Measurements from ENCODE around the gene ACACB. TPM values are rescaled to one million over a fixed set of nuclear protein-coding genes. Genes with fewer than 3 reads are reported as not detected.

ACACB gene
- total RNA-seq, 1 experiment from 2014 or later: 1.0 TPM

DNA sequence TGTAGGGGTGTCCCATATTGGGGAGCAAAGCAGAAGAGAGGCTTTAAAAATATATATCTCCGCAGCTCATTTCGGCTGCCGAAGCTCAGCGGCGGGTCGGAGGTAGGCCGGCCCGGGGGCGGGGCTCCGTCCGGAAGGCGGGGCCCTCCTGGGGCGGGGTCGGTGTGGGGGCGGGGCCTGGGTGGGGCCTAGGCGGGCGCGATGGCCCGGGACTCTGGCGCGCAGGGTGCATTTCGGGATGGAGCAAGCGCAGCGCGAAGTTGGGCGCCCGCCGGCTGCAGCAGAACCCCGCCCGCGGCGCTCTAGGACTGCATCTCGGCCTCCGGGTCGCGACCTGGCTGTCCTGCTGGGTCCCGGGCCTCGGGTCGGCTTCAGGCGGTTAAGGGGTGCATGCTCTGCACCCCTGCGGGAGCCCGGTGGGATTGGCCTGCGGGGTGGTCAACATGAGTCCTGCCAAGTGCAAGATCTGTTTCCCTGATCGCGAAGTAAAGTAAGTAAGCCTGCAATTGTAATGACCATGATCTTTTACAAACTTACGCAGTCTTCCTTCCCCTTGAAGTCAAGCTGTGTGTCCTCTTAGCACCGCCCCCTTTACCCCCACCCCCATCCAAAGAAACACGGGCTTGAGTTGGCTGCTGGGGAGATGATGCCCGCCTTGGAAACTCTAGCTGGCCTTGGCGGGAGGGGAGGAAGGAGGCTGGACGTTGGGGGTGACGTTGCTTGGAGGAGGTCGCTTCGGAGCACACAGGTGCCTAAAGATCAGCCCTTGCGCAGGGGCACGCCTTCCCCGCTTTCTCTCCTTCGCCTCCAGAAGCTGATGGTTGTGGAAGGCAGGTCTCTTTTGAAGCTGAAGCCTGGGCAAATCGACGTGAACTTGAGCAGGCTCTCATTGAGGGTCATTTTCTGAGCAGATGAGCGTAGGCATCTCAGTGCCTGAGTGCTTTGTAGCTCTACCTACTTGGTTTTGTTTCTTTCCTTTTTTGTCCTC, 38.4 kb downstream of the ACACB start:
- intact Hi-C loops (cut with micrococcal nuclease): no loop called here
- Mint-ChIP-seq H3K27ac (ENCODE audit: low read depth, unreplicated experiment) (no peak overlapping the region), H3K27me3 (ENCODE audit: insufficient read depth, unreplicated experiment) (no peaks in the 10 kb centered on the region), H3K36me3 (ENCODE audit: insufficient read depth, unreplicated experiment) (no peaks in the 10 kb centered on the region), H3K9me3 (ENCODE audit: unreplicated experiment) (no peaks in the 10 kb centered on the region), H3K4me3 (ENCODE audit: unreplicated experiment) (peak overlapping the region; percentile 74), H3K4me1 (ENCODE audit: insufficient read depth, unreplicated experiment) (no peaks in the 10 kb centered on the region)
- no TSS peak for BruUV-seq (replicated peaks)
- ChIA-PET POLR2A (interaction anchor here (0.6 to 1.1 kb wide), 3 partner anchors 35 to 43 kb away, joined by 3 to 5 read pairs (median 3); no protein-coding TSS in a partner anchor), CTCF (interaction anchor here (0.6 to 0.8 kb wide), 3 partner anchors 42 to 50 kb away, joined by 3 to 7 read pairs (median 4); no protein-coding TSS in a partner anchor)
- TF ChIP-seq, protein P1, sequence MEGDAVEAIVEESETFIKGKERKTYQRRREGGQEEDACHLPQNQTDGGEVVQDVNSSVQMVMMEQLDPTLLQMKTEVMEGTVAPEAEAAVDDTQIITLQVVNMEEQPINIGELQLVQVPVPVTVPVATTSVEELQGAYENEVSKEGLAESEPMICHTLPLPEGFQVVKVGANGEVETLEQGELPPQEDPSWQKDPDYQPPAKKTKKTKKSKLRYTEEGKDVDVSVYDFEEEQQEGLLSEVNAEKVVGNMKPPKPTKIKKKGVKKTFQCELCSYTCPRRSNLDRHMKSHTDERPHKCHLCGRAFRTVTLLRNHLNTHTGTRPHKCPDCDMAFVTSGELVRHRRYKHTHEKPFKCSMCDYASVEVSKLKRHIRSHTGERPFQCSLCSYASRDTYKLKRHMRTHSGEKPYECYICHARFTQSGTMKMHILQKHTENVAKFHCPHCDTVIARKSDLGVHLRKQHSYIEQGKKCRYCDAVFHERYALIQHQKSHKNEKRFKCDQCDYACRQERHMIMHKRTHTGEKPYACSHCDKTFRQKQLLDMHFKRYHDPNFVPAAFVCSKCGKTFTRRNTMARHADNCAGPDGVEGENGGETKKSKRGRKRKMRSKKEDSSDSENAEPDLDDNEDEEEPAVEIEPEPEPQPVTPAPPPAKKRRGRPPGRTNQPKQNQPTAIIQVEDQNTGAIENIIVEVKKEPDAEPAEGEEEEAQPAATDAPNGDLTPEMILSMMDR (IDR thresholded peaks at IDR 0.05; ENCODE audit: unreplicated experiment): no peak
- DNase-seq (ENCODE audit: unreplicated experiment): peak; percentile 79

DNA sequence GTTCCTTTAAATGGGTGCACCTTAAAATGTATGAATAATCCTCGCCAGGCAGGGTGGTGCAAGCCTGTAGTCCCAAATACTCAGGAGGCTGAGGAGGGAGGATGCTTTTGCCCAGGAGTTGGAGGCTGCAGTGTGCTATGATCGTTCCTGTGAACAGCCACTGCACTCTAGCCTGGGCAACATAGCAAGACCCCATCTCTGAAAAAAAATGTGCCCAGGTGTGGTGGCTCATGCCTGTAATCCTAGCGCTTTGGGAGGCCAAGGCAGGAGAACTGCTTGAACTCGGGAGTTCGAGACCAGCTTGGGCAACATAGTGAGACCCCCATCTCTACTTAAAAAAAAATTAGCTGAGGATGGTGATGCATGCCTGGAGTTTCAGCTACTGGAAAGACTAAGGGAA, 39.6 kb downstream of the ACACB start:
- BruUV-seq (replicated peaks): no TSS peak
- H3K27ac Mint-ChIP-seq (ENCODE audit: low read depth, unreplicated experiment): no peak overlapping the region
- H3K36me3 Mint-ChIP-seq (ENCODE audit: insufficient read depth, unreplicated experiment): no peaks in the 10 kb centered on the region
- no peaks in the 10 kb centered on the region for H3K27me3 Mint-ChIP-seq (ENCODE audit: insufficient read depth, unreplicated experiment)
- ChIA-PET CTCF (interaction anchor here (0.6 to 0.8 kb wide), 3 partner anchors 11 to 364 kb away, joined by 3 to 7 read pairs (median 3); no protein-coding TSS in a partner anchor), POLR2A (no interaction called here)
- H3K9me3 Mint-ChIP-seq (ENCODE audit: unreplicated experiment): no peaks in the 10 kb centered on the region
- no peak overlapping the region for H3K4me3 Mint-ChIP-seq (ENCODE audit: unreplicated experiment)
- intact Hi-C loops (cut with micrococcal nuclease): no loop called here
- H3K4me1 Mint-ChIP-seq (ENCODE audit: insufficient read depth, unreplicated experiment): no peaks in the 10 kb centered on the region
- TF ChIP-seq, protein P1 (IDR thresholded peaks at IDR 0.05; ENCODE audit: unreplicated experiment): no peak
- no peak for DNase-seq (ENCODE audit: unreplicated experiment)

DNA sequence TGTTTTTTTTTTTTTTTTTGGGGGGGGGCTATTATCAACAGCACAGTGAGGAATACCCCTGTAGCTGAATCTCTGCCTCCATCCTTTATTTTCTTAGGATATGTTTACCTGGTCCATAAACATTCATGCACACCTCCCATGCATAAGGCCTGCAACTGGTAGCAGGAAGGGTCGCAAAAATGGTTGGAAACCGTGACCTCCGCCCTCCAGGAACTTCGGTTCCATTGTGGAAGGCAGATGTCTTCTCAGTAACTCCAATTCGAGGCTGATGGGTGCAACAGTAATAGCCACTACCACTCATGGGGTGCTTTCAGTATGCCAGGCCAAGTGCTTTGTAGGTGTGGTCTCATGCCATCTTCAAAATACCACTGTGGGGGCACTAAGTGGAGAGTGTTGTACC, 40.2 kb downstream of the ACACB start:
- DNase-seq (ENCODE audit: unreplicated experiment): no peak
- Mint-ChIP-seq H3K4me3 (ENCODE audit: unreplicated experiment) (no peak overlapping the region), H3K9me3 (ENCODE audit: unreplicated experiment) (no peaks in the 10 kb centered on the region), H3K36me3 (ENCODE audit: insufficient read depth, unreplicated experiment) (no peaks in the 10 kb centered on the region), H3K27me3 (ENCODE audit: insufficient read depth, unreplicated experiment) (no peaks in the 10 kb centered on the region), H3K27ac (ENCODE audit: low read depth, unreplicated experiment) (no peak overlapping the region), H3K4me1 (ENCODE audit: insufficient read depth, unreplicated experiment) (no peaks in the 10 kb centered on the region)
- no TSS peak for BruUV-seq (replicated peaks)
- TF ChIP-seq, protein P1 (IDR thresholded peaks at IDR 0.05; ENCODE audit: unreplicated experiment): no peak
- intact Hi-C loops (cut with micrococcal nuclease): no loop called here
- ChIA-PET CTCF (interaction anchor here (0.6 to 0.8 kb wide), 3 partner anchors 180 to 364 kb away, joined by 3 to 7 read pairs (median 3); no protein-coding TSS in a partner anchor), POLR2A (no interaction called here)

DNA sequence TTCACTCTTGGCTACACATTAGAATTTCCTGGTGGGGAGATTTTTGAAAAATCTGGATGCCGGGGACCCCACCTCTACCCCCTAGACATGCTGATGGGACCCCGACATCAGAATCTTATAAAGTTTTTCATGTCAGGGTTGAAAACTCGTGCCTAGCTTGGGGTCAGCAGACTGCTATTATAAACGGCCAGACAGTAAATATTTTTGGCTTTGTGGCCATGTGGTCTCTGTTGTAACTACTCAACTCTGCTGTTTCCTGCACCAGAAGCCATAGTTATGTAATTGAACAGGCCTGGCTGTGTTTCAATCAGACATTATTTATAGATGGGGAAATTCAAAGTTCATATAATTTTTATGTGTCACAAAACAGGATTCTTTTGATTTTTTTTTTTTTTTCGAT, 41.6 kb downstream of the ACACB start:
- ChIA-PET CTCF (no interaction called here), POLR2A (interaction anchor here (1.2 kb wide), 1 partner anchor 26 kb away, joined by 3 read pairs; no protein-coding TSS in a partner anchor)
- BruUV-seq (replicated peaks): no TSS peak
- H3K4me3 Mint-ChIP-seq (ENCODE audit: unreplicated experiment): no peak overlapping the region
- no peaks in the 10 kb centered on the region for H3K36me3 Mint-ChIP-seq (ENCODE audit: insufficient read depth, unreplicated experiment)
- H3K27me3 Mint-ChIP-seq (ENCODE audit: insufficient read depth, unreplicated experiment): no peaks in the 10 kb centered on the region
- no peak overlapping the region for H3K27ac Mint-ChIP-seq (ENCODE audit: low read depth, unreplicated experiment)
- H3K4me1 Mint-ChIP-seq (ENCODE audit: insufficient read depth, unreplicated experiment): no peaks in the 10 kb centered on the region
- intact Hi-C loops (cut with micrococcal nuclease): no loop called here
- H3K9me3 Mint-ChIP-seq (ENCODE audit: unreplicated experiment): no peaks in the 10 kb centered on the region
- TF ChIP-seq, protein P1 (IDR thresholded peaks at IDR 0.05; ENCODE audit: unreplicated experiment): no peak
- DNase-seq (ENCODE audit: unreplicated experiment): no peak

All from MCF 10A (cell line).